Fibroblast of skin of right quadriceps (primary cell): ENCODE results near the gene ADAMTS1.

Experiments used
- DNase-seq: peaks from one replicate; pipeline ENCODE4 v3.0.0-alpha.2; 2013

Gene ADAMTS1

DNA sequence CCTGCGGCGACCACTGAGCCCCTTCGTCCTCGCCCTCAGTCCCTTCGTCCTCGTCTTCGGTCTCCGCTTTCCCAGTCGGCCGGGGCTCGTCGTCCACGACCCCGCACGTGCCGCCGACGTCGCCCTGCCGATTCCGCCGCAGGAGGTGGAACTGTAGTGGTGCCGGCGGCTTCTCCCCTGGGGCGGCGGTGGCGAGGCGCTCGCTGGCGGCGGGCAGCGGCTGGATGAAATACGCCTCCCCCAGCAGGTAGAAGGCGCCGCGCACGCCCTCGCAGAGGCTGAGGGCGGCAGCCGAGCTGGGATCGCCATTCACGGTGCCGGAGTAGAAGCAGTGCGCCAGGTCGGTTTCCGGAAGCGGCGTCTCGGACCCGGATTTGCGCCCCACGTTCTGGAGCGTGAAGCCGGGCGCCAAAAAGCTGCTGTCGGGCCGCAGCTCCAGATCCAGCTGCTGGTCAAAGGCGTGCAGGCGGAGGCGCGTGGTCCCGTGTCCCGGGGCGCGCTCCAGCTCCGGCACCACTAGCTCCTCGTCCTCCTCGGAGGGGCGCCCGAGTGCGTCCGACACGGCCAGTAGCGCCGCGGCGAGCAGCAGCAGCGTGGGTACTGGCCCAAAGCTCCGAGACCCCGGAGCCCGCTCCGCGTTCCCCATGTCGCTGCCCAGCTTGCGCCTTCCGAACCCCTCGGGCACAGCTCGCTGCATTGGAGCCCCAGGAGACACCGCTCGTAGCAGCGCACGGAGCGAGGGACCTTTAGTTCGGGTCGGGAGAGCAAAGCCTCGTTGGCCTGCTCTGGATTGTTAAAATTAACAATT is 747 bp downstream of the ADAMTS1 start:
- DNase-seq, result peak; percentile 49

DNA sequence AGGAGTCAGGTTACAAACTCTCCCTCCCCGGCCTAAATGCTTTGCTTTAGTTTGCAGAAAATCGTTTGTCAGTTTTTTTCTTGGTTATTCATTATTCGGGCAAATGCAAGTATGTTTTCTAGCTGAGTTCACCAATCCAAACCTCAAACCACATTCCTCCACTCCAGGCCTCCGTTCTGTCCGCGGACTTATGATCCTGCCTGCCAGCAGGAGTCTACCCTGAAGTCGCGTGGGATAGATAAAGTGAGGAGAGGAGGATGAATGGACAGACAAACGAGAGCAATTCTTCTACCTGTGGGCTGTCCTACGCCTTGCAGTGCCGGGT is 1.3 kb downstream of the ADAMTS1 start:
- peak; percentile 56 for DNase-seq

DNA sequence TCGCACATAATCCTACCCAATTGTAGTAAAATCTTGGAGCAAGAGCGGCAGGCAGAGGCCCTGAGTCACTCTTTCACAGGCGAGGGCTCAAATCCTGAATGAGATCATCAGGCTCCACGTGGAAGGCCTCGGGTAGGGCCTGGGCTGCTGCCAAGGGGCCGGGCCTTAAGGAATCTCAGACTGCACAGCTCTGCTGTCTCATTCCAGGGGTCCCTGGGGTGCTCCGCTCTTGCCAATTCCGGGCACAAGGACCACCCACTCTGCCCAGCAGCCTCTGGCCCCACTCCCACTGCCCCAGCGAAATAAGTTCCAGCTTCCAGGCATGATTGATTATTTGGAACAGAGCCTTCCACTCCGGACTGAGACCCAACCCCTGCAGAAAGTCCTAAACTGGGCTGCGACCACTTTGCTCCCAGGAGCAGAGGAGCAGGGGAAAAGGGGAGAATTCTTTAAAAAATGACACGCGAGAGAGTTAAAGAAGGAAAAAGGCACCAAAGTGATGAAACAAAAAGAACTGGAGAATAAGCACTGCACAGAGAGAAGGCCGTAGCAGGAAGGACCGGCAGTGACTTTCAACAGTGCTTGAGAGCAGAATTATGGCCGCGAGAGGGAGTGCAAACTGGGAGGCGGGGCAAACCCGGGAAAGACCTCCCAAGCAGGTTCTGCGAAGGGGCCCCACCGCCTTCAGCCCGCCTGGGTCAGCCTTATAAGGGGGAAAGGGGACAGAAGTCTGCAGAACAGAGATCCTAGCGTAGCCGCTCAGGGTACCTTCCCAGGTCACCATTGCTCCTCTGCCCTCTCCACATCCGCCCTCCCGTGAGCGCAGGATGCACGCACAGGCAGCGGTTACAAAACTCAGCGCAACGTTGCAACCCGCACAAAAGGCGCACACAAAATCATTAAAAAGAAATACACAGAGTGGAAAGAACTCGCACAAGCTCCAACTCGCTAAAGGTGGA is 2.0 kb downstream of the ADAMTS1 start:
- DNase-seq, result peak; percentile 98

DNA sequence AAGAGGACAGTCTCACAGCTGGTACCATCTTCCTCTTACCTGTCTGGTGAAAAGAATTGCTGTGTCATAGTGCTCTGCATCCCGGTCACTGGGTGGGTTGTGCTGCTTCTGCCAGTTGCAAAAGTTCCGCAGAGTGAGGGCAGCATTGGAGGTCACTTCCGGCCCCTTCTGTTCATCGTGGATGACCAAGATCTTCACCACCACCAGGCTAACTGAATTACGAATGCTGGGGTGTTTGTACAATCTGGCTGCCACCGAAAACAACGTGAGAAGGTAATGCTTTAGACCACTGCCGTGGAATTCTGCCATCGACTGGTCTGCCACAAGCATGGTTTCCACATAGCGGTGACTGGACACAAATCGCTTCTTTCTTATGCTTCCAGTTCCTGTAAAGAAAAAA is 2.9 kb downstream of the ADAMTS1 start:
- DNase-seq, result peak; percentile 54

DNA sequence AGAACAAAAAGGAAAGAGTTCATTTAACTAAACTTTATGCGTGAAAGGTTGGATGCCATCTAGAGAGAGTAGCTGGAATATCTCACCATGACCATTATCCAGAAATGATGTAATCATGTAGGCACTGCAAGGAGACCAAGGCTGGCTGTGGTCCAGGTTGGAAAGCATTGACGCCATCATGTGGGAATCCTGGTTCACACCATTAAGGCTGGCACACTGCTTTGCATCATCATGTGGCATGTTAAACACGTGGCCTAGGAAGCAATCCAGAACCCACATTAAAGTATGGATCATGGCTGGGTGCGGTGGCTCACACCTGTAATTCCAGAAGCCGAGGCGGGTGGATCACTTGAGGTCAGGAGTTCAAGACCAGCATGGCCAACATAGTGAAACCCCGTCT is 4.3 kb downstream of the ADAMTS1 start:
- DNase-seq, result peak; percentile 88

DNA sequence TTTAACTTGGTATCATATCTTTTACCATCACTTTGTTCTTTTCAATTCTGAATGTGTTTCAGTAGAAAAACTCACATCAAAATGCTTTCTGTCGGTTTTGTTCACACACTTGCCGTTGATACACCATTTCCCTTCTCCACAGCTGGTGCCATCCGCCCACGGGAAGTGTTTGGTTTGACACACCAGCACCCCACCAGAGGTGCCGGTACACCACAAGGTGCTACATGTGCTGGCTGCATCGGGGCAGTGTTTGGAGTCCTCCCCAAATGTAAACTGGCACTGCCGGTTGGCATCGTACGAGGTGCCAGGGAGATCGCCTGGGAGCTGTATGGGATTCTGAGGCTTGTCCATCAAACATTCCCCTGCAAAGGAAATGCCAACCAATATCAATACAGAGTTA is 5.0 kb downstream of the ADAMTS1 start:
- DNase-seq, result no peak

DNA sequence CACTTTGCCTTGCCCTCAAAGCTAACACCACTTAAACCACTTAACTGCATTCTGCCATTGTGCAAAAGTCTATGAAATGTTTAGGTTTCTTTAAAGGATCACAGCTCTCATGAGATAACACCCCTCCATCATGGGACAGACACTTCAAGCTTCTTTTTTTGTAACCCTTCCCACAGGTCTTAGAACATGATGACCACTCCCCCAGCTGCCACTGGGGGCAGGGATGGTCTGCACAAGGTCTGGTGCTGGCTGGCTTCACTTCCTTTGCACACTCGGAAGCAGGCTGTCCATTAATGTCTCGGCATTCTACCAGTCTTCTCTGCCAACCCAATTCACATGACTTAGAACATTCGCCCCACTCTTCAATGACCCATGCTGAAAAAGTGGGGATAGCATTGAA is 7.7 kb downstream of the ADAMTS1 start:
- DNase-seq, result no peak

DNA sequence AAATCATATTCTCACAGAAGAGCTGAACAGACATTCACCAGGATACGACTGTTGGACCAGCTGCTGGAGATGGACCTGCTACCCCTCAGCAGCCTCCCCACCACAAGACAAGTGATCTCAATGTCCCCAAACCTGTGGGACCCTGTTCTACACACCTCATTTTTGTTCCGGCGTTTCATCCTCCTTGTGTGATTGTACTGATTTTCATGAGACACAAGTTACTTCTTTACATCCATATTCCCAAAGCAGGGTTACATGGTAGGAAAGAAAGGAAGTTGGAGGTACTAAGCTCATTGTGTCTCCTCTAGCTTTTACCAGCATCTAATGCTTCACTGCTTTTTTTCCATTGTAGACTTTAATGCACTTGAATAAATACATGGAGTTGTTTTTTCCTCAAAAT is 8.7 kb downstream of the ADAMTS1 start:
- DNase-seq, result no peak

DNA sequence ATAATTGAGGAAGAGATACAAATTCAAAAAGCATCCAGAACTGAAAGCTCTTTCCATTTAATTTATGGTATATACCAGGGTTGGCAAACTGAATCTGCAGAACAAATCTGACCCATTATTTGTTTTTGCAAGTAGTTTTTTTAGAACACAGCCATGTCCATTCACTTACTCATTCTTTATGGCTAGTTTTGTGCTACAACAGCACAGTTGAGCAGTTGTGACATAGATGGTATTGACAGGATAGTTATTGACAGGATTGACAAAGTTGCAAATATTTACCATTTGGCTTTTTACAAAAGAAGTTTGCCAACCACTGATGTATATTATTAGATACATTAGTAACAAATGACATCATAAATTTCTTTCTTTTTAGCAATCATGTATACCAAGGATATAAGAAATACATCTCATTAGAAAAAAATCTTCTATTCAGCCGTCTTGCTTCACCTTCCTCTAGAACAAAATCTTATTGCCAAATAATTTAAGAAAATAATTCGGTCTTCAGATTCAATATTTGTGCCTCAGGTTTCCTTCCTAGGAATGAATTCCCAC is 9.4 kb downstream of the ADAMTS1 start:
- no peak for DNase-seq

DNA sequence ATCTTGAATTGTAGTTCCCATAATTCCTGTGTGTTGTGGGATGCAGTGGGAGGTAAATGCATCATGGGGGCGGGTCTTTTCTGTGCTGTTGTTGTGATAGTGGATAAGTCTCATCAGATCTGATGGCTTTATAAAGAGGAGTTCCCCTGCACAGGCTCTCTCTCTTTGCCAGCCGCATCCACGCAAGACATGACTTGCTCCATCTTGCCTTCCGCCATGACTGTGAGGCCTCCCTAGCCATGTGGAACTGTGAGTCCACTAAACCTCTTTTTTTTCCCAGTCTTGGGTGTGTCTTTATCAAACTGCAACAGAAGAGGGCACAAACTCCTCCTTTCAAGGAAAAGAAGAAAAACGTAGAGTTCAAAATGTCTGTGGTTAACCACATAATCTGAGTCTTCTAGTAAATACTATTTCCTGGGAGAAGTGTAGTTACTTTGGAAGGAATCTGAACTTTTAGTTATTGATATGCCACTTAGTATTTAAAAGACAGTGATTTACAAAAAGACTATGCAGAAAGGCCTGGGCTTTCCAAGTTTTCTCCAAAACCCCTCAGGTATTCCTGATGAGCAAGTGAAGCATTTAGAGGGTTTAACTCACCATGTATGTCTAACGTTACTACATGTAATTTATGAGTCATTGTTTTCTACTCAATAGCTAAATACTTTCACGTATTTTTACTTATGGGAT is 10.0 kb downstream of the ADAMTS1 start:
- peak; percentile 82 for DNase-seq

DNA sequence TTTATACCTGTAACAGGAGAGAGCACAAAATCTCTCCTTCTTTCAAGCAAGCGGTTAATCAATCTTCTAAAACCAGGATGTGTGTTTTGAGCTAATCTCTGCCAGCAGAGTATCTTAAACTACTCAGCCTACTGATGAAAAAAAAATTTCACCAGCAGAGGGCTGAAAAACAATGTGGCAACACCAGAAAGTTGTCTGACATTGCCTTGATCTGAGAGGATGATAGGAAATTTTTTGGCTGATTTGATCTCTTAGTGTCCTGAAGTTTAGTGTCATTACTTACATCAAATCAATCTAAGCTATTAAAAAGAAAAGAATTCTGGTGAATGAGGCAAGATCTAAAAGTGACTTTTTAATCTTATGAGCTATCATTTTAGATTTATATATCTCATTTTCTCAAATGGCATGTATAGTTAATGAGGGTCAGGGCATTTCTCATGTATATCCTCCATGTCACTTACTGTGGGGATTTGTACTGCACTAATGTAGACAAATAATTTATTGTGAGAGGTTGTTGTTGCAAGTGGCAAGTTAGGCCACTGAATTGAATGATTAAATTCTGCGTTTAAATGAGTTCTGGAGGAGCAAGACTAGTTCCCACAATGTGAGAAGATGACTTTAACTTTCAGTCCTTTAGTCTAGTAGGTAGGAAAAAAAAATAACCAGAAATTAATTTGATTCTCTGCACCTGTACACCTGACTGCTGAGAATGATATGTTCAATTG is 10.9 kb downstream of the ADAMTS1 start:
- peak; percentile 23 for DNase-seq

DNA sequence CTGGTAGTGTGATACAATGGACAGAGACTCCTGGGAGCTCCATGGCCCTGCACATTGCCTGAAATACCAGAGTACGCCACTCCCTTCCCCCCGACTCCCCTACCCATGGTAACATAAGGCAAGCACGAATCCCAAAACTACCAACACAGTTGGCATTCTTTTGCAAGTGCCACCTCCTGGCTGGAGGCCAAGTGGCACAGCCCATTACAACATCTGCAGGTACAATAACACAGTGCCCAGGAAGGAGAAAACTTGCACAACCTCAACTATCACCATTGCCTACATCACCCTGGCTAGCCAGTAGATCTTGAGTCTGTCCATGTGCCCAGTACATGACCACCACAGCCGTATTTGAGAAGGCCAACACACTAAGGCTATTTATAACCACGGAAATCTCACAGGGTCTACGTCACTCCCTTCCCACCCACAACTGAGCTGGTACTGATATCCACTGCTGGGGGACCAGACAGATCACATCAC is 11.7 kb downstream of the ADAMTS1 start:
- DNase-seq, result no peak

DNA sequence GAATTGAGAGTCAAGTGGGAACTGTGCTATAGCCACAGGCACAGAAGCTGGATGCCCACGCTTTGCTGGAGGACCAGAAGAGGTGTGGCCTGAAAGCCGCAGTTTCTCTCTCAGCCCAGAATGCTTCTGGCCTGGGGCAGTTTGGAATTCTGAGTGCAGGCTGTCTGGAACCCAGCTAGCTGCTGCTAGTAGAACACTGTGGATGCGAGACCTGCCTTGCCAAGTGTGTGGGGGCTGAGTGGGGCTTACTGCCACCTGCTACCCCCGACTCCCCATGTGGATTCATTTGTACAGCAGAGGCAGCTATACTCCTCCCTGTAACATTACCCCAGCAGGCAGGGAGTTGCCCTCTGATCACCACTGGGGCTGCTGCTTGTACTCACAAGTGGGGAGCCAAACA is 12.2 kb downstream of the ADAMTS1 start:
- no peak for DNase-seq

DNA sequence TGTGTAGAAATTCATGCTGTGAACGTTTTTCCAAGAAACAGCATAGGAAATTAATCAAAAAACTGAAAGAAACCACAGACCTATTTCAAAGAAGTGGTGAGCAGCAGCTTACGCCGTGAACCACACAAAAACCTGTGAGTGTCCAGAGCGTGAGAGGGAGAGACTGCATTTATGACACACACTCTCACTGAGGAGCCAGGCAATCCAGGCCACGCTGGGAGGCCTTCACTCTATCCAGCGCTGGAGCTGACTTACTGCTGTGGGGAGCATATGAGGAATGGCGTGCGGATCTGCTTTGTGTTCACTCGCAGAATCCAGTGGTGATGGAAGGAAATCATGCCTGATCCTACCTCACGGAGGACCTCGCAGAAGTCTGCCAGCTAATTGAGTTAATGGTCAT is 12.7 kb downstream of the ADAMTS1 start:
- no peak for DNase-seq

DNA sequence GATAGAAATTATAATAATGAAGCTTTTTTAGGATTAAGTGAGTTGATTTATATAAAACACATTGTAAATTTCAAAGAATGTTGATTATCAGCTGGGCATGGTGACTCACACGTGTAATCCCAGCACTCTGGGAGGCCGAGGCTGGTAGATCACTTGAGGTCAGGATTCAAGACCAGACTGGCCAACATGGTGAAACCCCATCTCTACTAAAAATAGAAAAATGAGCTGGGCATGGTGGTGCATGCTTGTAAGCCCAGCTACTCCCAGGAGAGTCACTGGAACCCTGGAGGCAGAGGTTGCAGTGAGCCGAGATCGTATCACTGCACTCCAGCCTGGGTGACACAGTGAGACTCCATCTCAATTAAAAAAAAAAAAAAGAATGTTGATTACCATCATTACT is 18.4 kb downstream of the ADAMTS1 start:
- DNase-seq, result no peak

DNA sequence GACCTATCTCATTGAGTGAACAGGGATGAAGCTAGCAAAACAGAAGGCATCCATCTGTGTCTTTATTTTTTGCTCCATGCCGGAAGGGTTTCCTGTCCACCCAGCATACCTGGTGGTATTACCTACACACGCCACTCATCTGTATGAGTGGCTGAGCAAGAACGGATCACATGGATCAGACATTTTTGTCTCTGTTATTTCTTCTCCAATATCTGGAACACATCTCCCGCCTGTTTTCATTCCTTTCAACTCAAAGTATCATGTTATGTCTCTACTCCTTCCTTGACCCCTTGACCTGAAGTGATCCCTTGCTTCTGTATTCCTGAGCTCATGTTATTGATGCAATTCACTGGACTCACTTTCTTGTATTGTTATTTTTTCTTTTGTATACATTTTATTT is 24.7 kb downstream of the ADAMTS1 start:
- DNase-seq, result no peak

DNA sequence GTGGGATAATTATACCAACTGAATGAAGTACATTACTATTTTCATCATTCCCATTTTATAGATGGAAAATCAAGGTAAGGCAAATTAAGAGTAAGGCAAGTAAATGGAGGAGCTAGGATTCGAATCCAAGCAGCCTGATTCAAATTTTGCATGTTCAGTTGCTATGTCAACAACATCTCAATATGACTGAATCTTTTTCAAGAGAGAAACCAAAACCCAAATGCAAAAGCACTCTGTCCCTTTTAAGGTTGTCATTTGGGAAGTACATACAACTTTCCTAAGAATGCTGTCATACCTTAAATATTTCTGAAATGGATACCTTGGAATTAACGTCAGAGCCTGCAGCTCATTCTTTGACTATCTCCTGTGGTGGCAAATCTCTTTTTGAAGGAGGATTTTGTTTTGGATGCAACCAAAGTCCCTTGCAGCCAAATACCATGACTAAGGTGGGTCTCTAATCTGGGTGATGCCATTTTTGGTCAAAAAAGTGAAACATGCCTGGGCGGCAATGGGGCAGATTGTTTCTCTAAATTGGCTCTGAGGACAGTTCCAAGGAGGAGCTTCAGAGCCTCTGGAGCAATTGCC is 25.4 kb downstream of the ADAMTS1 start:
- DNase-seq, result no peak

DNA sequence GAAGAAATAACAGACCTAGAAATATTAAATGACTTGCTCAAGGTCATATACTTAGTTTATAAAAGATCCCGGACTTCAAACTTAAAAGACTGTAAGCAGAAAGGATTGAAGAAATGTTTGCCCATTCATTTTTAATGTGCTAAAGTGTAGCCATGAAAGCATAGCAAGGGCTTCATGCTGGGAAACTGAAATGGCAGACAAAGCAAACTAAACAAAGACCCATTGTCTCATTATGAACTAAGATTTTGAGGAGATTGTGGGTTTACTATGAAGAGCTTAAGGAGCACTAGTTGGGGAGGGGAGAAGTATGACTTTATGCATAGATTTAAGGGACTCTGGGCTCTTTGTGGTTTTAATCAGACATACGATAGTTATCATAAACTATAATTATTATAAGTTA is 26.3 kb downstream of the ADAMTS1 start:
- no peak for DNase-seq

DNA sequence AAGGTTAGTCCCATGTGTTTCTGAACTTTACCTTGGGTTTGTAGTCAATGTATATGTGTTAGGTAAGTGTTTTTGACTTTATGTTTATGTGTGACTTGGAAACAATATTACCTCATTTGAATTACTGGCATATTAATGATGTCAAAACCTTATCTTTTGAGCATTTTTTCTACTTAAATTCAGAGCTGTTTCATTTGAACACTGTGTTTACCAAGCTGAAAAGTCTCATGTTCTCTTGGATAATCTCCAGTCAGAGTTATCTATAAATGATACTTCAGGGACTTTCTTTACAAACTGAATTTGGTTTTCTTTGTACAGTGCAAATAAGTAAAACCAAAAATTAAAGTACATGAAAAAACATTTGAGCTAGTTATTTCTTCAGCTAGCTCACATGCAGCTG is 30.0 kb downstream of the ADAMTS1 start:
- DNase-seq, result no peak

DNA sequence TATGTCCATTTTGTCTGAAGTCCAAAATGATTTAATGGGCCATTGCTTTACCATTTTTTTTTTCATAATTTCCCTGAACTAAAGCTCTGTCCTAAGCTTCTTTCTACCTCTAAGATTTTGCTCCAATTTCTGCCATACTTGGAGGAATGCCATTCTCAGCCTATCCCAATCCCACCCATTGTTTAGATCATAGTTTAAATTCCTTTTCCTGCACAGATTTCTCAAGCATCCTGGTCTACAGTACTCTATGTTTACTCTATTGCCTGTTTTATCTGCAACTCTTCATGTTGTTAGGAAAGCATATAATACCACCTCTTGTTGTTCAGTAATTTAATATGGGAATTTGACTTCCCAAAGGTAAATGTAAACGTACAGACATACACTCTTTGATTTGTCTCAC is 30.8 kb downstream of the ADAMTS1 start:
- peak; percentile 53 for DNase-seq

DNA sequence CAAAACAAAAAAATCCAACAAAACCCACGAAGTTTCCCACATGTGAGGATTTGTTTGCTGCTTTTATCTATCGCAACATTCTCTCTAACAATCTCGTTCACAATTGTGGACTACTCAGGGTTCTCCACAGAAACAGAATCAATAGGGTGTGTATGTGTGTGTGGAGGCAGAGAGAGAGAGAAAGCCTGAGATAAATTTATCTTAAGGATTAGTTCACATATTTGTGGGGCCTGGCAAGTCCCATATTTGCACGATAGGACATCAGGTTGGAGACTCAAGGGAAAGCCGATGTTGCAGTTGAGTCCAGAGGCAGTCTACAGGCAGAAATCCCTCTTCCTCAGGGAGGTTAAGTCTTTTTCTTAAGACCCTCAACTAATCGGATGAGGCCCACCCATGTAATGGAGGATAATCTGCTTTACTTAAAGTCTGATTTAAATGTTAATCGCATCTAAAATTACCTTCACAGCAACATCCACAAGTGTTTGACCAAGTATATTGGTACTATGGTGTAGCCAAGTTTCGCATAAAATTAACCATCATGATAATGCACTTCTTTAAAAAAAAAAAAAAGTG is 31.7 kb downstream of the ADAMTS1 start:
- no peak for DNase-seq

DNA sequence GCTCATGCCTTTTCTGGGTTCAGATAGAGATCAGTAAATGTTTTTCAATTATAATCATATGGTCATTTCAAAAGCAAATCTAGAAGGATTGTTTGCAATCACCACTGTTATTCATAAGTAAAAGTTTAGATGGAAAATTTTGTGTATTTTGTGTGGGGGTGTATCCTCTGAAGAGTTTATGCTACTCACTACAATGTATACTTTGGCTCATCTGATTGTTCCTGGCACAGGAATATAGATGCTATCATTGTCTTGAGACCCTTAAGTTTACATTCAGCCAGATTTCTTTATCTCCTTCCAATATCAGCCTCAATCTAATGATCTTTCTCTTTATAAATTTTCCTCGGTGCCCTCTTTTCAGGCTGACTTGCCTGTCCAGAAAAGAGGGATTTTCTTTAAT is 33.0 kb downstream of the ADAMTS1 start:
- DNase-seq, result no peak
